ENCODE results near the gene CRX.
"Not testable (repeated sequence)": the region's sequence is repeated elsewhere in the genome, so short reads cannot be mapped to it uniquely, and the experiment has no call there.

Gene CRX

GRCh38 chr19:47821460-47822020 is at the start of gene CRX:
TSS of gene CRX (plus strand) at chr19:47821937. CDS start at chr19:47834444, 12,507 bp downstream.
- DNase-seq (ENCODE audit: low spot score) (no peak), ATAC-seq (ENCODE audit: low read depth) (no peak)
- H3K4me1 ChIP-seq (ENCODE audit: insufficient read depth, poor library complexity, severe bottlenecking), result no peaks in the 10 kb centered on the region

GRCh38 chr19:47776568-47776967 is 45.2 kb upstream of the CRX start:
- no peak for DNase-seq (ENCODE audit: low spot score)
- Histone ChIP-seq H3K36me3 (ENCODE audit: low read depth) (peaks cover 15% of the 10 kb centered on the region), H3K4me3 (ENCODE audit: severe bottlenecking) (no peak overlapping the region), H3K27me3 (ENCODE audit: insufficient read depth, poor library complexity, severe bottlenecking) (no peaks in the 10 kb centered on the region), H3K27ac (ENCODE audit: poor library complexity, severe bottlenecking) (peak overlapping the region; percentile 57), H3K4me1 (ENCODE audit: insufficient read depth, poor library complexity, severe bottlenecking) (peaks cover 11% of the 10 kb centered on the region), H3K9me3 (ENCODE audit: severe bottlenecking) (no peaks in the 10 kb centered on the region)
- TF ChIP-seq, protein P1, sequence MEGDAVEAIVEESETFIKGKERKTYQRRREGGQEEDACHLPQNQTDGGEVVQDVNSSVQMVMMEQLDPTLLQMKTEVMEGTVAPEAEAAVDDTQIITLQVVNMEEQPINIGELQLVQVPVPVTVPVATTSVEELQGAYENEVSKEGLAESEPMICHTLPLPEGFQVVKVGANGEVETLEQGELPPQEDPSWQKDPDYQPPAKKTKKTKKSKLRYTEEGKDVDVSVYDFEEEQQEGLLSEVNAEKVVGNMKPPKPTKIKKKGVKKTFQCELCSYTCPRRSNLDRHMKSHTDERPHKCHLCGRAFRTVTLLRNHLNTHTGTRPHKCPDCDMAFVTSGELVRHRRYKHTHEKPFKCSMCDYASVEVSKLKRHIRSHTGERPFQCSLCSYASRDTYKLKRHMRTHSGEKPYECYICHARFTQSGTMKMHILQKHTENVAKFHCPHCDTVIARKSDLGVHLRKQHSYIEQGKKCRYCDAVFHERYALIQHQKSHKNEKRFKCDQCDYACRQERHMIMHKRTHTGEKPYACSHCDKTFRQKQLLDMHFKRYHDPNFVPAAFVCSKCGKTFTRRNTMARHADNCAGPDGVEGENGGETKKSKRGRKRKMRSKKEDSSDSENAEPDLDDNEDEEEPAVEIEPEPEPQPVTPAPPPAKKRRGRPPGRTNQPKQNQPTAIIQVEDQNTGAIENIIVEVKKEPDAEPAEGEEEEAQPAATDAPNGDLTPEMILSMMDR (IDR thresholded peaks at IDR 0.05; ENCODE audit: poor library complexity, severe bottlenecking), result no peak
- peak; percentile 64 for ATAC-seq (ENCODE audit: low read depth)

More at GRCh38 chr19:47821460-47822020, at the start of gene CRX:
- Histone ChIP-seq H3K27ac (ENCODE audit: poor library complexity, severe bottlenecking) (no peak within 1 kb of the TSS), H3K27me3 (ENCODE audit: insufficient read depth, poor library complexity, severe bottlenecking) (peaks cover 7% of the 10 kb centered on the region), H3K36me3 (ENCODE audit: low read depth) (no peaks in the 10 kb centered on the region), H3K9me3 (ENCODE audit: severe bottlenecking) (no peaks in the 10 kb centered on the region), H3K4me3 (ENCODE audit: severe bottlenecking) (no peak within 1 kb of the TSS)
- TF ChIP-seq, protein P1 (IDR thresholded peaks at IDR 0.05; ENCODE audit: poor library complexity, severe bottlenecking), result no peak

DNA sequence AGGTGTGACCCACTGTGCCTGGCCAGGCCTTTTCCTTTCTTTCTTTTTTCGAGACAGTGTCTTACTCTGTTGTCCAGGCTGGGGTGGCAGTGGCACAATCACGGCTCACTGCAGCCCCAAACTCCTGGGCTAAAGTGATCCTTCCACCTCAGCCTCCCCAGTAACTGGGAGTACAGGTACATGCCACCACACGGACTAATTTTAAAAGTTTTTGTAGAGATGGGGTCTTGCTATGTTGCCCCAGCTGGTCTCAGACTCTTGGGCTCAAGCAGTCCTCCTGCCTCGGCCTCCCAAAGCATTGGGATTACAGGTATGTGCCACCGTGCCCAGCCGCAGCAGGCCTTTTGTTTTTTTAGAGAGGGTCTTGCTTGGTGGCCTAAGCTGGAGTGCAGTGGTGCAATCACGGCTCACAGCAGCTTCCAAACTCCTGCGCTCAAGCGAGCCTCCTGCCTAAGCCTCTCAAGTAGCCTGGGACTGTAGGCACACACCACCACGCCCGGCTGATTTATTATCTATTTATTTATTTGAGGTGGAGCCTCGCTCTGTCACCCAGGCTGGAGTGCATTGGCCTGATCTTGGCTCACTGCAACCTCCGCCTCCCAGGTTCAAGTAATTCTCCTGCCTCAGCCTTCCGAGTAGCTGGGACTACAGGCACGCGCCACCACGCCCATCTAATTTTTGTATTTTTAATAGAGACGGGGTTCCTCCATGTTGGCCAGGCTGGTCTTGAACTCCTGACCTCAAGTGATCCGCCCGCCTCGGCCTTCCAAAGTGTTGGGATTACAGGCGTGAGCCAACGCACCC is 44.3 kb upstream of the CRX start:
- Histone ChIP-seq H3K27ac (ENCODE audit: poor library complexity, severe bottlenecking) (peak overlapping the region; percentile 57), H3K36me3 (ENCODE audit: low read depth) (peaks cover 22% of the 10 kb centered on the region), H3K4me3 (ENCODE audit: severe bottlenecking) (peak overlapping the region; percentile 69), H3K4me1 (ENCODE audit: insufficient read depth, poor library complexity, severe bottlenecking) (peaks cover 11% of the 10 kb centered on the region)
- not testable (repeated sequence) for DNase-seq (ENCODE audit: low spot score); H3K27me3 ChIP-seq (ENCODE audit: insufficient read depth, poor library complexity, severe bottlenecking); H3K9me3 ChIP-seq (ENCODE audit: severe bottlenecking); ATAC-seq (ENCODE audit: low read depth)

GRCh38 chr19:47778049-47778953 is 43.4 kb upstream of the CRX start, which contains the start of gene SELENOW:
TSS of gene SELENOW (plus strand) at chr19:47778703. CDS start at chr19:47778786, 83 bp downstream.
- H3K9me3 ChIP-seq (ENCODE audit: severe bottlenecking), result no peaks in the 10 kb centered on the region
- H3K4me3 ChIP-seq (ENCODE audit: severe bottlenecking), result peak within 1 kb of the TSS; percentile 69
- TF ChIP-seq, protein P1 (IDR thresholded peaks at IDR 0.05; ENCODE audit: poor library complexity, severe bottlenecking), result no peak
- peak; percentile 83 for DNase-seq (ENCODE audit: low spot score)
- peaks cover 29% of the 10 kb centered on the region for H3K36me3 ChIP-seq (ENCODE audit: low read depth)
- H3K4me1 ChIP-seq (ENCODE audit: insufficient read depth, poor library complexity, severe bottlenecking), result peaks cover 11% of the 10 kb centered on the region
- ATAC-seq (ENCODE audit: low read depth), result peak; percentile 82
- H3K27me3 ChIP-seq (ENCODE audit: insufficient read depth, poor library complexity, severe bottlenecking), result no peaks in the 10 kb centered on the region
- peak within 1 kb of the TSS; percentile 57 for H3K27ac ChIP-seq (ENCODE audit: poor library complexity, severe bottlenecking)

DNA sequence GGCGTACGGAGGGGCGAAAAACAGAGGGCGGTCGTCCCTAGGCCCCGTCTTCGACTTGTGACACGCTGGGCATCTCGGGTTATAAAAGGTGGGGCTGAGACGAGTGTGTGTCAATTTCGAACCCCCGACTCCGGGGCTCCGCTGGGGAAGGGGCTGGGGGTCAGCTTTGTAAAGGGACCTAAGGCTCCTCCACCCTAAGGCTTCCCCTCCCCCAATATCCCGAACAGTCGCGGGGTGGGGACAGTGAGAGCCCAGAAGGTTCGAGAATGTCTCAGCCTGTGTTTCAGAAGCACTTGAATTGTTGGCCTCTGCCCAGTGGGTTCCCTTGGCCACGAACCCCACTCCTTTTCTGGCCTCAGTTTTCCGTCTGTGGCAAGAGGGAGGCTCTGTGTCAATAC is 42.8 kb upstream of the CRX start:
- peaks cover 29% of the 10 kb centered on the region for H3K36me3 ChIP-seq (ENCODE audit: low read depth)
- H3K27ac ChIP-seq (ENCODE audit: poor library complexity, severe bottlenecking), result peak overlapping the region; percentile 57
- H3K4me3 ChIP-seq (ENCODE audit: severe bottlenecking), result peak overlapping the region; percentile 69
- H3K4me1 ChIP-seq (ENCODE audit: insufficient read depth, poor library complexity, severe bottlenecking), result peaks cover 11% of the 10 kb centered on the region
- no peak for DNase-seq (ENCODE audit: low spot score)
- no peaks in the 10 kb centered on the region for H3K9me3 ChIP-seq (ENCODE audit: severe bottlenecking)
- H3K27me3 ChIP-seq (ENCODE audit: insufficient read depth, poor library complexity, severe bottlenecking), result no peaks in the 10 kb centered on the region
- TF ChIP-seq, protein P1 (IDR thresholded peaks at IDR 0.05; ENCODE audit: poor library complexity, severe bottlenecking), result no peak
- ATAC-seq (ENCODE audit: low read depth), result no peak
